Thyroid gland (tissue), 4 donors: ENCODE data around the gene GALNT17. TPM values are rescaled to one million over a fixed set of nuclear protein-coding genes. Genes with fewer than 3 reads are reported as not detected.

Source experiments
- DNase-seq, 2 donors: peaks; one replicate each; pipeline ENCODE4 v3.0.0-alpha.2; 2019
- H3K27ac ChIP-seq, 3 donors: fragments of 200-600 bp; sonication (generic); 1 replicate in 2 of 3; 2 replicates in 1 of 3; pipeline ENCODE4 v1.5.1; 2016 to 2019; ENCODE audit warnings: mild to moderate bottlenecking in 1 of 3, moderate library complexity in 1 of 3
- H3K27me3 ChIP-seq: fragments of 200-600 bp; sonication (generic); one replicate; pipeline ENCODE4 v1.5.1; 2019
- H3K36me3 ChIP-seq, 2 donors: fragments of 200-600 bp; sonication (generic); one replicate each; pipeline ENCODE4 v1.5.1; 2016 to 2019
- H3K4me1 ChIP-seq, 2 donors: fragments of 200-600 bp; sonication (generic); one replicate each; pipeline ENCODE4 v1.5.1; 2017 to 2019
- H3K4me3 ChIP-seq, 3 donors: fragments of 200-600 bp; sonication (generic); replicated peaks in 1 of 3; 1 replicate in 2 of 3; 2 replicates in 1 of 3; pipeline ENCODE4 v1.5.1; 2016; ENCODE audit warnings: mild to moderate bottlenecking in 1 of 3
- H3K9me3 ChIP-seq: fragments of 200-600 bp; sonication (generic); one replicate; pipeline ENCODE4 v1.5.1; 2017
- CTCF ChIP-seq, 6 experiments: fragments of 200-600 bp in 3 of 6; fragments of 450-650 bp in 3 of 6; sonication (generic) in 3 of 6; IDR thresholded peaks; one replicate each; pipeline ENCODE4 v1.5.1; 2016 to 2019; ENCODE audit warnings: antibody characterized with exemption in 6 of 6, mild to moderate bottlenecking in 2 of 6, inconsistent platforms in 1 of 6, moderate library complexity in 1 of 6
- POLR2A ChIP-seq, 2 donors: fragments of 450-650 bp; IDR thresholded peaks; one replicate each; pipeline ENCODE4 v1.6.1; 2017; ENCODE audit warnings: antibody characterized with exemption in 2 of 2, mild to moderate bottlenecking in 2 of 2, moderate library complexity in 1 of 2
- WGBS, 2 donors: methylation state at CpG; one replicate each; pipeline ENCODE4 v1.1.5; 2017; 5-methylcytosine and 5-hydroxymethylcytosine counted together
- intact Hi-C: fragments of 100-400 bp; cut with DNase I; formaldehyde crosslinking; loops from one replicate; pipeline ENCODE4 v1.15.1; 2023
- total RNA-seq, 4 donors: library from RNA; depleted of rRNA; stranded (reverse); fragments of >200 nt; gene quantifications; one replicate each; pipeline ENCODE4 v1.2.3, GENCODE V29; 2016

Gene GALNT17
- total RNA-seq, 4 donors from 2014 or later, result 5.8 to 63.8 (median 37.1) TPM

GRCh38 chr7:71547426-71547825 is 415.5 kb downstream of the GALNT17 start:
- Histone ChIP-seq H3K4me1 (no peaks in the 10 kb centered on the region), H3K9me3 (no peaks in the 10 kb centered on the region), H3K36me3 (no peaks in the 10 kb centered on the region), H3K27me3 (no peaks in the 10 kb centered on the region), H3K27ac (no peak overlapping the region), H3K4me3 (no peak overlapping the region)
- TF ChIP-seq CTCF (IDR thresholded peaks at IDR 0.05) (no peak), POLR2A (IDR thresholded peaks at IDR 0.05) (no peak)
- intact Hi-C loops, result no loop called here
- DNase-seq, result no peak
- 94 to 97% methylated on average over 6 of the region's 6 CpGs for WGBS, 2 donors

GRCh38 chr7:71548746-71549145 is 416.8 kb downstream of the GALNT17 start:
- intact Hi-C loops, result no loop called here
- H3K36me3 ChIP-seq, result no peaks in the 10 kb centered on the region
- no peak overlapping the region for H3K4me3 ChIP-seq
- H3K4me1 ChIP-seq, result no peaks in the 10 kb centered on the region
- no peaks in the 10 kb centered on the region for H3K27me3 ChIP-seq
- DNase-seq, result no peak
- TF ChIP-seq POLR2A (IDR thresholded peaks at IDR 0.05) (no peak), CTCF (IDR thresholded peaks at IDR 0.05) (no peak)
- no peak overlapping the region for H3K27ac ChIP-seq
- 95 to 99% methylated on average over 3 of the region's 3 CpGs for WGBS, 2 donors
- no peaks in the 10 kb centered on the region for H3K9me3 ChIP-seq

- Histone ChIP-seq H3K4me1 (no peaks in the 10 kb centered on the region), H3K27me3 (no peaks in the 10 kb centered on the region), H3K36me3 (no peaks in the 10 kb centered on the region), H3K4me3 (no peak overlapping the region), H3K27ac (no peak overlapping the region), H3K9me3 (no peaks in the 10 kb centered on the region)
- no peak for DNase-seq
- intact Hi-C loops, result no loop called here
- TF ChIP-seq POLR2A (IDR thresholded peaks at IDR 0.05), result no peak
- no peak for TF ChIP-seq CTCF (IDR thresholded peaks at IDR 0.05)
- 66 to 82% methylated on average over 1 of the region's 1 CpG for WGBS, 2 donors
These were observed 421.4 kb downstream of the GALNT17 start for GRCh38 chr7:71553306-71553705.

GRCh38 chr7:71555758-71556157 is 423.8 kb downstream of the GALNT17 start:
- Histone ChIP-seq H3K9me3 (no peaks in the 10 kb centered on the region), H3K27me3 (no peaks in the 10 kb centered on the region), H3K4me1 (no peaks in the 10 kb centered on the region), H3K4me3 (no peak overlapping the region), H3K27ac (no peak overlapping the region), H3K36me3 (no peaks in the 10 kb centered on the region)
- 95 to 97% methylated on average over 8 of the region's 8 CpGs for WGBS, 2 donors
- TF ChIP-seq CTCF (IDR thresholded peaks at IDR 0.05) (no peak), POLR2A (IDR thresholded peaks at IDR 0.05) (no peak)
- intact Hi-C loops, result no loop called here
- DNase-seq, result no peak

- H3K27me3 ChIP-seq, result no peaks in the 10 kb centered on the region
- H3K36me3 ChIP-seq, result no peaks in the 10 kb centered on the region
- no peak for DNase-seq
- 49 to 59% methylated on average over 6 of the region's 6 CpGs for WGBS, 2 donors
- H3K4me1 ChIP-seq, result no peaks in the 10 kb centered on the region
- intact Hi-C loops, result no loop called here
- H3K4me3 ChIP-seq, result no peak overlapping the region
- TF ChIP-seq CTCF (IDR thresholded peaks at IDR 0.05) (no peak), POLR2A (IDR thresholded peaks at IDR 0.05) (no peak)
- H3K27ac ChIP-seq, result no peak overlapping the region
- no peaks in the 10 kb centered on the region for H3K9me3 ChIP-seq
These were observed 427.1 kb downstream of the GALNT17 start for GRCh38 chr7:71558806-71559613.
